Measurements from ENCODE around the gene SMURF2.

SMURF2 gene

GRCh38 chr17:64502809-64503208 lies 159.3 kb downstream of the SMURF2 start:
- DNase-seq (ENCODE audit: low read depth) = no peak

DNA sequence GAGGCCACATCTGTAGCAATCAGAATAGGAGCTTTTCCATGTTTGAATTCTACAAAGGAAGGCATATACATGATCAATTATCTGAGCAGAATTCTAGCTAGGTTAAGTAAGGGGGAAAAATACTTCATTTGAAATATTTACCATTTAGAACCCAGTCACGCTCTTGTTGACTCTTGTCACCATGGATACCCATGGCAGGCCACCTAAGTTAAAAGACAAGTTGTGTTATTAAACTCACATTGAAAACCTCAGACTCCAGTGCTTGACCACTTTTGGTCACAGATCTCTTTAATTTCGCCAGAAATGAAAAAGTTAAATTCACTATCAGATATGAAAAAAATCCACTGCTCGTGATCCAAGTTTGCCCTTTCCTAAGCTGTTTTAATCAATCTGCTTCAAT lies 160.1 kb downstream of the SMURF2 start:
- no peak for DNase-seq (ENCODE audit: low read depth)

GRCh38 chr17:64500862-64501765 lies 161.0 kb downstream of the SMURF2 start:
- DNase-seq (ENCODE audit: low read depth) = no peak

- DNase-seq (ENCODE audit: low read depth) = no peak
These were observed 161.6 kb downstream of the SMURF2 start for GRCh38 chr17:64500487-64500859.

GRCh38 chr17:64499805-64500486 lies 162.2 kb downstream of the SMURF2 start:
- no peak for DNase-seq (ENCODE audit: low read depth)

DNA sequence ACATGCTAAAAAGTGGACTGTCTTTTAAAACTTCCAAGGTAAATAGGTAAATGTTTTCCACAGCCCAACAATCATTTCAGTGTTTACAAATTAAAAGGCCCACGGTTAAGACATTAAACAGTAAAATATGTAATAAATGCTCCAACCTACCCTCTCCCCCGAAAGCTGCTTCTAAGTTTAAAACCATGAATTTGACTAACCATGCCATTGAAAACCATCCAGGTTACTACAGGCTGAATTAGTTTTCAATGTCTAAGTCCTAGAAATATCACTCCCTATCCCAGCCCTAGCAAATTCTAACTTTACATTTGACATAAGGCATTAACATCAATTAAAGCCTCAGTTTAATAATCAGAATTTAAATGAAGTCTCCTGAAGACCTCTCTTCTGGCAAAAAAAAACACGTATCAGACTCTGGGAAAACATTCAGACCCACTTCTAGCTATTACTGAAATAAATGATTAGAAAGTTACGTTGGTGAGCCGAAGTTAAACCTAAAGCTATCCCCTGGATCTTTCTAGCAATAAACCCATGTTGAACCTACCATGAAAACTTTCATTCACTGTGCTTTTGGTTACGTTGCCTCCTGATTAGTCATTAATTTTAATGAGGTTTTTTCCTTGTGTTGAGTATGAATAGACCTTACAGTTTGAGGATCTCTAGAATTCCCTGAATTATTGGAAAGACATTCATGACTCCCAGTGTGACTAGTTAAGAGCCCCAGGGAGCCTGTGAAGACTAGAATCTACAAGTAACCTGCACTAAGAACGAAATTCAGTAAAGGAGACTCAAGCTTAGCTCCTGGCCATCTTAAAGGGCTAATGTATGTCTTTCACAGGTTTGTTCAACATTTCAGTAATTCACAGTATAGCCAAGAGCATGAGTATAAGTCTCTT lies 163.6 kb downstream of the SMURF2 start:
- no peak for DNase-seq (ENCODE audit: low read depth)

GRCh38 chr17:64497565-64498035 lies 164.5 kb downstream of the SMURF2 start:
- no peak for DNase-seq (ENCODE audit: low read depth)

- peak; percentile 94 for DNase-seq (ENCODE audit: low read depth)
These were observed 165.1 kb downstream of the SMURF2 start, which contains the start of gene POLG2 for GRCh38 chr17:64496786-64497564. POLG2 (minus strand) TSS chr17:64497054; CDS start chr17:64496968, 86 bp downstream.

- DNase-seq (ENCODE audit: low read depth) = no peak
These were observed 165.7 kb downstream of the SMURF2 start for GRCh38 chr17:64496348-64496785.
